ENCODE measurements around the gene FNDC10.
"Not testable (repeated sequence)": the region's sequence is repeated elsewhere in the genome, so short reads cannot be mapped to it uniquely, and the experiment has no call there.

FNDC10 gene

DNA sequence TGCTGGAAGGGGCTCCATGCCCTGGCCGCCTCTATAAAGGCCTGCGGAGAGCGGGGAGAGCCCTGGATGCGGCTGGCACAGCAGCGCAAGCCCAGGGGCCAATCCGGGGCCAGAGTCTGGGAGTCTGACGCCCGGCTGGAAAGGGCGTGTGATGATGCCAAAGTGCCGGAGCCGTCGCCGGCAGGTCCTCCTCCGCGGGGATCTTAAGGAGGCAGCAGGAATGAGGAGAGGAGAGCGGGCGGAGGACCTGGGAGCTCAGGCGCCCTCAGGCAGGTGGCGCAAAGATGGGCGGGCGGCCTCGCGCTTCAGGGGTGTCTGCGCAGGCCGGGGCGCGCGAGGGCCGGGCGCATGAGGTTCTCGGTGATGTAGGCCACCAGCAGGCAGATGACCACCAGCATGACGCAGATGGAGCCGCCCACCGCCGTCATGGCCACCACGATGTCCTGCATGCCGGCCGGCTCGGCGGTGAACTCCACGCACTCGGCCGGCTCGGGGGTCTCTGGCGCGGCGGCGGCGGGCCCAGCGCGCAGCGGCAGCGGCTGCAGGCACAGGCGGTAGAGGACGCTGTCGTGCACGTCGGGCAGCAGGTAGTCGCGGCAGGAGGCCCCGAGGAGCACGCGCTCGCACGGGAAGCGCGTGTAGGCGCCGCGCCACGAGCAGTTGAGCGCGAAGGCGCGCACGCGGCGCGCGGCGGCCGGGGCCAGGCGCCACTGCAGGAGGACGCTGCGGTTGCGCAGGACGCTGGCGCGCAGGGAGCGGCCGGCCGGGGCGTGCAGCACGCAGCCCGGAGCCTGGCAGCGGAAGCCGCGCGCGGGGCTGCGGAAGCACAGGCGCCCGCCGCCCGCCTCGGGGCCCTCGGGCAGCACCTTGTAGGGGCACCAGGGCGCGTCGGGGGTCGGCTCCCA, 653 bp downstream of the FNDC10 start:
- DNase-seq (ENCODE audit: low spot score) = no peak

DNA sequence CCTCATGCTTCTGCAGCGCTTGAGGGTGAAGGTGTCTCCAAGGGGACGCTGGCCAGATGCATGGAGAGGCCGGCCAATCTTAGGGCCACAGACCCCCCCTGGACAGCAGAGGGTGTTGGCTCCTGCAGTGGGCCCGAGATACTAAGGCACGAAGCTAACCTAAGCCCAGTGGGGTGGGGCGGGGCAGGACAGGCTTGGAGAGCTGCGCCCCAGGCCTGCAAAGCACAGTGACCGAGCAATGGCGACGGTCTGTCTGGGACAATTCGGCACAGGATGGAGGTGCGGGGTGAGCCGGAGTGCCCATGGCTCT, 1.3 kb downstream of the FNDC10 start:
- no peak for DNase-seq (ENCODE audit: low spot score)

DNA sequence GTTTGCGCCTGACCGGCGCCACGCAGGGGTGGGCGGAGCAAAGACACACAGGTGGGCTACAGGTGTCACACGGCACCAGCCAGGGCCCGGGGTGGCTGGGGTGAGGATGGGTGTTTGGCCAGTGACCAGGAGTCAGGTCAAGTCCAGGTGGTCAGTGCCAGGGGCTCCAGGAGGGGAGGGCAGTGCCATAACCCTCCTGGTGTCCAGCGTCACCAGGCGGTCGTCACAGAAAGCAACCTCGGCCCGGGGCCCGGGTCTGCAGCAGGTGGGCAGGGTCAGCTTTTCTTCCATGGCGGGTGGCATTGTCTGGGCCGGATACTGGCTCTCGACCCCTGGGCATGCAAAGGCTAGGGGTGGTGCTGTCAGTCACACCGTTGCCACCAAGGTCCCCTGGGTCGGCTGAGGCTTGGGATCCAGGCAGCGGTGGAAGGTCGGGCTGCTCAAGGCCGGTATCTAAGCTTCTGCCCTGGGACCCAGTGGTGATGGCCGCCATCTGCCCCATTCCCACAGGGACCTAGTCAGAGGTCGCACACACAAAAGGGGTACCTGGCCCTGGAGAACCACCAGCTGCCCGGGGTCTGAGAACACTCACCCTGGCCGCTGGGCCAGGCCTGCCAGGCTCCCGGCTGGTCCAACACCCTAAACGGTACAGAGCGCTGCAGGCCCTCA, 1.8 kb downstream of the FNDC10 start:
- DNase-seq (ENCODE audit: low spot score) = no peak

DNA sequence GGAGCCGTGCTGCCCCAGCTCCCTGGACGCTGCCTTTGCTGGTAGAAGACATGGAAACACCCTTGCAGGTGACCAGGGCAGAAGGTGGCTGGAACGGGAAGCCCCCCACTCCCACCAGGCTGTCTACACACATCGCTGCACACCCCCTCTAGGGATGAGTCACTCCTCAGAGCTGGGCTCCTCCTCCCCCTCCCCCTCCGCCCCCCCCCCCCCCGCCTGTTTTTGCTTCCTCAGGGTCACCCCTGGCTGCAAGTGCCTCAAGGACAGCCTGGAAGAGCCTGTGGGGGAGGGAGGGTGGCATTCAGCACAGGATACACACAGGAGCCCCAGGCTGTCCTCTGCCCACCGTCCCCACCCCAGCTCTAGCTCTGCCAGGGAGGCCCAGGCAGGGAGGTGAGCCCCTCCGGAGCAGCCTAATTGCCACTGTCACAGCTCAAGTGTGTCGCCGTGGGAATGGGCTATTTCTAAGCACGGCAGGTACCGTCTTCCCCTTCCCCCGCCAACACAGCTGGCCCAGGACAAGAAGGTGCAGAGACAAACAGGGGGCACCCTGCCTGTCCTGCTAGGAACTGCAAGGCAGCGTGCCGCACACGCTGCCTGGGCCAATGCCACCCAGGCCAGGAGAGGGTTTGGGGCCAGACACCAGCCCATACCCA, 2.5 kb downstream of the FNDC10 start:
- peak; percentile 80 for DNase-seq (ENCODE audit: low spot score)

DNA sequence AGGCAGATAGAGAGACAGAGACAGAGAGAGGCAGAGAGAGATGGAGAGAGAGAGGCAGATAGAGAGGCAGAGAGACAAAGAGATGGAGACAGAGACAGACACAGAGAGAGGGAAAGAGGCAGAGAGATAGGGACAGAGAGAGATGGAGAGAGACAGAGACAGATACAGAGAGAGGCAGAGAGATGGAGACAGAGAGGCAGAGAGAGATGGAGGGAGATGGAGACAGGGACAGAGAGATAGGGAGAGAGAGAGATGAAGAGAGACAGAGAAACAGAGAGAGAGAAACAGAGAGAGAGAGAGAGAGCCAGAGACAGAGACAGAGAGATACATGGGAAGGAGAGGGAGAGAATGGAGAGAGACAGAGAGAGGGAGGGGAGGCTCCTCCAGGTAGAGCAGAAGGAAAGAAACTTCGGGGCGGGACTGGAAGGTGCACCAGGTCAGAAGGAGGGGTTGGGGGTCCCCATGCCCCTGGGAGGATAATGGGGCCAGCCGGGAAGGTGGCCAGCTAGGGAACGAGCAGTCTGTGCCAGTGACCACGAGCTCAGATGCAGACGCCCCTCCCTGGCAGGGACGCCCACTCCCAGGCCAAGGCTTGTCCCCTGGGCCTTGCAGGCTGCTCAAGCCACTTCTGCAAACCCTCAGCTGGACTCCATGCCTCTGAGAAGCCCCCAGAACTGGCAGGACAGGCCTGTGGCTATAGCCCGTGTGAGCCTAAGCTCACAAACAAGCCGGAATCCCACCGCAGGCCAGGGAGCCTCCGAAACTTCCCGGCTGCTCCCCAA, 3.3 kb downstream of the FNDC10 start:
- DNase-seq (ENCODE audit: low spot score) = peak; percentile 24

DNA sequence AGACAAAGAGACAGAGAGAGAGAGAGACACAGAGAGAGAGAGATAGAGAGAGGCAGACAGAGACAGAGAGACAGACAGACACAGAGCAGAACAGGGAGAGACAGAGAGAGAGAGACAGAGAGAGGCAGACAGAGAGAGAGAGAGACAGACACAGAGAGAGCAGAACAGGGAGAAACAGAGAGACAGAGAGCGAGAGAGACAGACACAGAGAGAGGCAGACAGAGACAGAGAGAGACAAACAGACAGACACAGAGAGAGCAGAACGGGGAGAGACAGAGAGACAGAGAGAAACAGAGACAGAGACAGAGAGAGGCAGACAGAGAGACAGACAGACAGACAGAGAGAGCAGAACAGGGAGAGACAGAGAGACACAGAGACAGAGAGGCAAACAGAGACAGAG, 4.6 kb downstream of the FNDC10 start:
- not testable (repeated sequence) for DNase-seq (ENCODE audit: low spot score)

DNA sequence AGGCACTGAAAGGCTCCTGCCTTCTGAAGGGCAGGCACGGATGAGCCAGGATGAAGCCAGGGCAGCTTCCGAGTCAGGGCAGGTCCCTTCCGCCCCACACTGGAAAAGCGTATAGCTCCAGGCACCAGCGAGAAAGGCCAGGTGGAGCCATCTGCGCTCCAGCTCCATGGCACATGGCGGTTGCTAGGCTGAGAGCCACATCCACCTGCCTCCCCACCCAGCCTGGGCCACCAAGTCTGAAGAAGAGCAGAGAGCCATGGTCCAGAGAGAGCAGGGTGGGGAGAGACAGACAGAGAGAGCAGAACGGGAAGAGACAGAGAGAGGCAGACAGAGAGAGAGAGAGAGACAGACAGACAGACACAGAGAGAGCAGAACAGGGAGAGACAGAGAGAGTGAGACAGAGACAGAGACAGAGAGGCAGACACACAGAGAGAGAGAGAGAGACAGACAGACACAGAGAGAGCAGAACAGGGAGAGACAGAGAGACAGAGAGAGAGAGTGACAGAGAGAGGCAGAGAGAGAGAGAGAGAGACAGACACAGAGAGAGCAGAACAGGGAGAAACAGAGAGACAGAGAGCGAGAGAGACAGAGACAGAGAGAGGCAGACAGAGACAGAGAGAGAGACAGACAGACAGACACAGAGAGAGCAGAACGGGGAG, 5.2 kb downstream of the FNDC10 start:
- no peak for DNase-seq (ENCODE audit: low spot score)

DNA sequence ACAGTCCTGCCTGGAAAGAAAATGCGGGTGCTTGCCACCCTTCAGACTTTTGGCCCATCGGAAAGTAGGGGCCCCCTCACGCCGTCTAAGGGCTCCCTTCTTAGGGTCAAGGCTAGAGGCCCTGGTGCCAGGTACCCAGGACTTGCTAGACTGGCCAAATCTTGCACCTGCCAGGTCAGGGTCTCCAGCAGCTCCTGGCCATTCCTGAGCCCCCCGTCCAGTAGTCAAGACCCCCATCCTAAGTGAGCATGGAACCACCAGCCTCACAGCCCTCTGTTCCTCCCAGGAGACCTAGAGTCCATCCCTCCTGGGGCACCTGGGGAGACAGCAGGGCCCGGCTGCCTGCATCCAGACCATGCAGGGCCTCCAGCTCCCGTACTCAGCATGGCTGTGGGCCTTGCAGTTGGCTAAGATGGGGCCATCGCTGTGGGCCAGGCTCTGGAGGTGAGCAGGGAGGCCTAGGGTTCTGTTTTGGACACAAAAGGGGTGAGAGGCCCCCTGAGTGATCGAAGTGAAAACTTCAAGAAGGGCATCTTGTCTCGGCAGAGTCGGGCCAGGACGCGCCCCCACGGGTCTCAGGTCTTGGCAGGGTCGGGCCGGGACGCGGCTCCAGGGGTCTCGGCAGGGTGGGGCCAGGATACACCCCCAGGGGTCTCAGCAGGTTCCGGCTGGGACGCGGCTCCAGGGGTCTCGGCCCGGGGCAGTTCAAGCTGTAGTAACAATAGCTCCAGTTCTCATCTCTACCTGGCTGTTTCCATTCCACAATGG, 5.9 kb downstream of the FNDC10 start:
- no peak for DNase-seq (ENCODE audit: low spot score)

DNA sequence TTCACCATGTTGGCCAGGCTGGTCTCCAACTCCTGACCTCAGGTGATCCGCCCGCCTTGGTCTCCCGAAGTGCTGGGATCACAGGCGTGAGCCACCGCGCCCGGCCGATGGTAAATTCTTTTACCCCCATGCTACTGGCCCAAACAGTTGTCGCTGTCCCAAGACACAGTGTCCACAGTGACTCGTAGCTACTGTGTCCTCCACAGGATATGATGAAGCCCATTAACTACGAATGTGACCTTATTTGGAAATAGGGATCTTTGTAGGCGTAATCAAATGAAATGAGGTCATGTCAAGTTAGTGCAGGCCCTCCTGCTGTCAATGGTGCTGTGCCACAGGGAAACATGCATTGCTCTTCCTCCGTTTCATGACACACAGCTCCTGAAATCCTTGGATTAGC, 8.5 kb downstream of the FNDC10 start:
- no peak for DNase-seq (ENCODE audit: low spot score)

DNA sequence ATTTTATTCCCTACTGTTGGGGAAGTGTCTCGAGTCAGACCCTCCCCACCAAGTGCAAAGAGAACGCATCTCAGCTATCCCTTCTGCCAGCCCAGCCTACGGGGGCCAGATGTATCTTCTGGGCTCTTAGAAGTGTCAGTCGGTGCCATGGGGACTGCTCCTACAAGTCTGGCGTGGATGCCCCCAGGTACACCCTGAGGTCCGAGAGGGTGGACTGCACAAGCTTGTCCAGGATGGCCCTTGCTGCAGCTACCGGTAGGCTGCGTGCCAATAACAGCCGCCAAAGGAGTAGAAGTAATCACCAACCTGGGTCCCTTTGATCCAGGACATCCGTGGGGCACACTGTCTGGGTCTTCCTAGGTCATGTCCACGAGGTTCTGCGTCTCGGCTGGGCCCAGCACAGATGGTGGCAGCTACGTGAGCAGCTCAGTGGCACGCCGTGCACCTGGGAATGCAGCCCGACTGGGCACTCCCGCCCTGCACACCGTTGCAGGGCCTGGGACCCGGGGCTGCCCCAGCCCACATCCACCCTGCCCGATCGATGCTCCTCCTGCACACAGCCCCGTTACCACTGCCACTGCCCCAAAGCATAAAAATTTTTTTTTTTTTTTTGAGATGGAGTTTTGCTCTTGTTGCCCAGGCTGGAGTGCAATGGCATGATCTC, 16.5 kb downstream of the FNDC10 start:
- DNase-seq (ENCODE audit: low spot score) = no peak

DNA sequence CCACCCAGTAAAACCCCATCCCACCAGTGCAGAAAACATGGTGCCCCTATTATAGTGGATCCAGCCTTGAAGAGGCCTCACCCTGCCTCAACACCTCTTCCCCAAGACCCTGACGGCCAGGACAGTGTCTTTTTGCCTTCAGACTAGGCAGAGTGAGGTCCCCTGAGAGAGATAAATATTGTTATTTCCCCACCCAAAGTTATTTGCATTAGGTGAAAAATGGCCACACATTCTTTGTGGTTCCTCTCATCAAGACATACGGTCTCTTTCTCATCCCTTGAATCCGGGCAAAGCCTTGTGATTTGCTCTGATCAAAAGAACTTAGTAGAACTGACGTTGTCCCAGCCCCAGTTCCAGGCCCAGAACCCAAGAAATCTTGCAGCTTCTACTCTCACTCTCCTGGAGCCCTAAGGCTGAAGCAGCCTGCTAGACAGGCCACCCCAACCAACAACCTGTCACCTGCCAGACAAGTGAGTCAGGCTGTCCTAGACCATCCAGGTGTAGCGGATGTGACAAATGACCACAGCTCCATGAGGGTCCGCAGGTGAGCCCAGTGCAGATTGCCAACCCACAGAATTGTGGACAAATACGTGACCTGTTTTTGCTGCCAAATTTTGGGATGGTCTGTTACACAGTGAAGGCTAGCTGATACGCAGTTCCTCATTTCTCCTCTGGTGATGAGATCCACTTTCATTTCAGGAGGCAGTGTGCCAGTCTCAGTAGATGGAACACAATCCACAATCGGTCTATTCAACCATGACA, 17.2 kb downstream of the FNDC10 start:
- no peak for DNase-seq (ENCODE audit: low spot score)

DNA sequence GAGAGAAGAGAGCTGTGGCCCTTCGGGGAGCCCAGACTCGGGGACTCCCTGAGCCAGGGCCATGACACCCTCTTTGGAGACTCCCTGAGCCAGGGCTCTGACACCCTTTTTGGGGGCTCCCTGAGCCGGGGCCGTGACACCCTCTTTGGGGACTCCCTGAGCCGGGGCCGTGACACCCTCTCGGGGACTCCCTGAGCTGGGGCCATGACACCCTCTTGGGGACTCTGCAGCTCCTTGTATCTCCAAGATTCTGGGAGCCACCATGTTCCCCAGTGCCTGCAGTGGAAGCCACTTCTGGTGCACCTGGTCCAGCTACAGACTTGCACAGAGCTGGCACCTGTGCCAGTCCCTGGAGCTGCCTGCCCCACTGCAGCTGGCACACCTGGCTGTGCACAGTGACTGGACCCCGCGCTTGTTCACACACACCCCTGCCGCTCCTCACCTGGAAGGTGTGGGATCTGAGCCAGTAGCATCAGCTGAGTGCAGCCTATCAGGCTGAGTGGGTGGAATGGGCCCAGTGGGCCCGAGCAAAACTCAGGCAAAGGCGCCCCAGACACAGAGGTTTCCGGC, 21.5 kb downstream of the FNDC10 start:
- no peak for DNase-seq (ENCODE audit: low spot score)

DNA sequence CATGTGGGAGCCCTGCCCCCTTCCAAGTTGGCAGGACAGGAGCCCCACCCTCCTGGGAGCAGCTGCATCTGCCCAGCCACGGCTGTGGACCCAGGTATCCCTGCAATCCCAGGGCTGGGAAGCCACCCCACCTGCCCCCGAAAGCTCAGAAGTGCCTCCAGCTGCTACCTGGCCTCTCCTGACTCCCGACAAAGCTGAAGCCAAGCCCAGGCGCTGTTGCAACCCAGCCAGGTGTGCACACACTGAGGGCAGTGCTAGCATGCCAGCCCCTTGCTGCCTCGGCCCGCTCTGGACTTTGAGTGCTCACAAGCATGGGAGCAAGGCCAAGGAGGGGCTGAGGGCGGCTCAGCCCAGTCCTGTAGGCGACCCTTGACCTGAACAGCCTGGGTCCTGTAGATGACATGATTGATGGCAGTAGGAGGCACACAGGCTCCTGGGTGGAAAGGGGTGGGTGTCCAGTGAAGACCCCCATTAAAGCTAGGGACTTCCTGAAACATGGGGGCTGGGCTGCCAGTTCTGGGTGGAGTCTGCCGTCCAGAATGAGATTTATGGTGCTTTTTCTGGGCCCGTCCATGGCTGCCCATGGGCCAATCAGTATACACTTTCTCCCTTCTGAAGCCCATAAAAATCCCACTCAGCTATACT, 22.4 kb downstream of the FNDC10 start:
- DNase-seq (ENCODE audit: low spot score) = no peak

DNA sequence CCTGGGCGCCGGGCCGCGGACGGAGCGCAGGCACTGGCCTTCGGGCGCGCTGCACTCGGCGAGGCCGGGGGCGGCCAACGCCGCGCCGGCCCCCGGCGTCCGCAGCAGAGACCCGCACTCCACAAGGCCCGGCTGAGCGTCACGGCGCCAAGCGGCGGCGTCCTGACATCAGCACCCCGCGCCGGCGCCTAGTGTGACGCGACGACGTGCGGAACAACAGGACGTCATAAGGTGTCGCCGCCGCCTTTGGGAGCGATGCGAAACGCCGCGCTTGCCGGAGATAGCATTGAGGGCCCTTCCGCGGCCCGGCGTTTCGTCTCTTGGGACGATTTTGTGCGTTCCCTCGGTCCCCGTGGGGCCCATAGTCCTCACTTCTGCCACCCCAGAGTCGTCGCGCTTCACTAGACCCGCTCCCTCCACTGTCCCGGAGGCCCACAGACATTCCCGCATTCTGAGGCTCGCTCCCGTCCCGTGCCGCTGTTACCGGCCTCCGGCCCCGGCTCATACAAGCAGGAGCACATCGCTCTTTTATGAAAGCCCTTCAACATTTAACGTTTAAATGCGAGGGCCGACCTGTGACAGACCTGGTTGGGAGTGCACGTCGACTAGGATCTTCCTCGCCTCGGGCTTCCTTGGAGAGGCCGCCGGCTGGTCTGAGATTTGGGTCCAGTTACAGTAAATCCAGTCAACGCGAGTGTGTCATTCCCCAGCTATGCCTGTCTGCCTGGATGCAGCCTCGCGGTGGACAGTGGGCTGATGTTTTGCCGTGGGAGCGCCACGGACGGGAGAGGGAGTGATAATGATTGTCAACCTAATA, 25.0 kb downstream of the FNDC10 start, which contains the start of gene SSU72:
SSU72 (minus strand) TSS at position 143 of the 817 bp plus-strand sequence. CDS start 306 bp downstream, outside the sequence.
- DNase-seq (ENCODE audit: low spot score) = peak; percentile 96

DNA sequence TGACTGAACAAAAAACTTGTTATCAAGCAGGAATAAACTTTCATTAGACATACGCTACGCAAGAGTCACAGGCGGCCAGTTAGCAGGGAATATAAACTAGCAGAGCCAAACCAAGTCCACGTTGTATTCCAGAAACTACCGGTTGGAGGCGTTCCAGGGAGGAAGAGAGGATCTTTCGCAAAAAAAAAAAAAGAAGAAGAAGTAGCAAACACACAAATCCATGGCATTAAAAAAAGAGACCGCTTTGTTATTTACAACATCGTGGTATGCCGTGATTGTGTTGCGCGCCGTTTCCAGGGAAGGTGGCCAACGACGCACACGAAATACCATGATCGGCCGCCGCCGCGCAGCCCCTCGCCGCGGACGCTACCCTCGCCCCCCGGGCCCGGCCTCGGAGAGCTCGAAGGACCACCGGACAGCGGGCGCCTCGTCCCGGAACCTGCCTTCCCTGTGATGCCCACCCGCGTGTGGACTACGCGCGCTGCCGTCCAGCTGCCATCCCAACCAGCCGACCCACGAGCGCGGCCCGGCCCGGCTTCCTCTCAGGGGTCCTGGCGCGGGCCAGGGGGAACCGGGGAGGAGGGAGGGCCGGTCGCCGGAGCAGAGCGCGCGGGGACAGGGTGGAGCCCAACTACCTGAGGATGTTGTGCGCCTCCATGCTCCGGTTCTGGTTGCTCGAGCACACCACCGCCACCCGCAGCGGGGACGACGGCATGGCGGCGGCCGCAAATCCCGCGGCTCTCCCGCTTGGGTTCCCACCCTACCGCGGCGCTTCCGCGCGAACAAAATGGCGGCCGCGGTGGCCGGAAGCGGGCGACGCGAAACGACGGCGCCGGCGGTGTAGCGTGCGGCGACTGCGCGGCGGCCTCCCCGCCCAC, 25.9 kb downstream of the FNDC10 start:
- DNase-seq (ENCODE audit: low spot score) = peak; percentile 84

DNA sequence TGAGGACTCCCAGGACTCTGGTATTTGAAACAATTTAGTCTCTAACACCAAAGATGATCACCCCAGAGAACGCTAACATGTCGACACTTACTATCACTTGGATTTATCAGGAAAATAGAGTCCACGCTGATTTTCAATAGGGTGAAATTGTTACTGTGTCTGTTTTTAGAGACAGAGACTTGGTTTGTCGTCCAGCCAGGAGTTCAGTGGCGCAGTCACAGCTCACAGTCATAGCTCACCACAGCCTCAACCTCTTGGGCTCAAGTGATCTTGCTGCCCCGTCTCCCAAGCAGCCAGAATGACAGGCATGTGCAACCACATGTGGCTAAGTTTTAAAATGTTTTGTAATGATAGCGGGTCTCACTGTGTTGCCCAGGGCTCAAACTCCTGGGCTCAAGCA, 30.6 kb downstream of the FNDC10 start:
- no peak for DNase-seq (ENCODE audit: low spot score)

DNA sequence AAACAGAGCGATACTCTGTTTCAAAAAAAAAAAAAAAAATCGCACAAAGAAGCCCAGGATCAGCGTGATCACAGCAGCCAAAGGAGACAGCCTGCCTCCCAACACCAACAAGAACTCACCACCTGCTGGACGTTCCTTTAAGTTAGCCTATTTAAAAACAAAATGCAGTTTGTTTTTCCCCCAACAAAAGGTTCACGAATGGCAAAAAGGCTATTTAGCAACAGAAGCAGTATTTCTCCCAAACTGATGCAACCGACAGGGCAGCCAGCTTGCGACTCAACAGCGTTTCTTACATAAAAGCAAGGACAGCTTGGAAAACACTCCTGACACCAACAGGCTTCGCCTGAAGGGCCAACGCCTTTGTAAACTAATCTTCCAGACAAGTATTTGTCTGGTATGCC, 32.0 kb downstream of the FNDC10 start:
- DNase-seq (ENCODE audit: low spot score) = no peak

Data from NAMALWA (cell line).